Measurements from ENCODE around the gene SLC12A2. TPM values are rescaled to one million over a fixed set of nuclear protein-coding genes. Genes with fewer than 3 reads are reported as not detected.

Gene SLC12A2
- total RNA-seq, 1 donor from 2014 or later, result 23.9 TPM

- peaks cover 27% of the 10 kb centered on the region for H3K4me1 Mint-ChIP-seq (ENCODE audit: low read depth)
- H3K36me3 Mint-ChIP-seq (ENCODE audit: low read depth), result no peaks in the 10 kb centered on the region
- intact Hi-C loops (cut with micrococcal nuclease), result no loop called here
- DNase-seq (ENCODE audit: low spot score), result no peak
- peaks cover 7% of the 10 kb centered on the region for H3K27me3 Mint-ChIP-seq (ENCODE audit: insufficient read depth)
- no peak overlapping the region for H3K4me3 Mint-ChIP-seq
- no peak overlapping the region for H3K27ac Mint-ChIP-seq
- no peaks in the 10 kb centered on the region for H3K9me3 Mint-ChIP-seq
These were observed 113.2 kb downstream of the SLC12A2 start for GRCh38 chr5:128196791-128197190.

- Mint-ChIP-seq H3K27ac (no peak overlapping the region), H3K27me3 (ENCODE audit: insufficient read depth) (peaks cover 10% of the 10 kb centered on the region), H3K9me3 (no peaks in the 10 kb centered on the region), H3K4me3 (no peak overlapping the region), H3K4me1 (ENCODE audit: low read depth) (peaks cover 27% of the 10 kb centered on the region), H3K36me3 (ENCODE audit: low read depth) (no peaks in the 10 kb centered on the region)
- intact Hi-C loops (cut with micrococcal nuclease), result no loop called here
- no peak for DNase-seq (ENCODE audit: low spot score)
These were observed 114.4 kb downstream of the SLC12A2 start for GRCh38 chr5:128197896-128198522.

GRCh38 chr5:128199104-128199503, 115.5 kb downstream of the SLC12A2 start:
- intact Hi-C loops (cut with micrococcal nuclease), result no loop called here
- DNase-seq (ENCODE audit: low spot score), result no peak
- H3K4me3 Mint-ChIP-seq, result no peak overlapping the region

GRCh38 chr5:128199611-128200010, 116.0 kb downstream of the SLC12A2 start:
- peaks cover 15% of the 10 kb centered on the region for H3K27me3 Mint-ChIP-seq (ENCODE audit: insufficient read depth)
- DNase-seq (ENCODE audit: low spot score), result no peak
- intact Hi-C loops (cut with micrococcal nuclease), result no loop called here

More at GRCh38 chr5:128199104-128199503, 115.5 kb downstream of the SLC12A2 start:
- no peak overlapping the region for H3K27ac Mint-ChIP-seq
- peaks cover 15% of the 10 kb centered on the region for H3K27me3 Mint-ChIP-seq (ENCODE audit: insufficient read depth)
- H3K9me3 Mint-ChIP-seq, result no peaks in the 10 kb centered on the region
- no peaks in the 10 kb centered on the region for H3K36me3 Mint-ChIP-seq (ENCODE audit: low read depth)
- H3K4me1 Mint-ChIP-seq (ENCODE audit: low read depth), result peaks cover 23% of the 10 kb centered on the region

DNA sequence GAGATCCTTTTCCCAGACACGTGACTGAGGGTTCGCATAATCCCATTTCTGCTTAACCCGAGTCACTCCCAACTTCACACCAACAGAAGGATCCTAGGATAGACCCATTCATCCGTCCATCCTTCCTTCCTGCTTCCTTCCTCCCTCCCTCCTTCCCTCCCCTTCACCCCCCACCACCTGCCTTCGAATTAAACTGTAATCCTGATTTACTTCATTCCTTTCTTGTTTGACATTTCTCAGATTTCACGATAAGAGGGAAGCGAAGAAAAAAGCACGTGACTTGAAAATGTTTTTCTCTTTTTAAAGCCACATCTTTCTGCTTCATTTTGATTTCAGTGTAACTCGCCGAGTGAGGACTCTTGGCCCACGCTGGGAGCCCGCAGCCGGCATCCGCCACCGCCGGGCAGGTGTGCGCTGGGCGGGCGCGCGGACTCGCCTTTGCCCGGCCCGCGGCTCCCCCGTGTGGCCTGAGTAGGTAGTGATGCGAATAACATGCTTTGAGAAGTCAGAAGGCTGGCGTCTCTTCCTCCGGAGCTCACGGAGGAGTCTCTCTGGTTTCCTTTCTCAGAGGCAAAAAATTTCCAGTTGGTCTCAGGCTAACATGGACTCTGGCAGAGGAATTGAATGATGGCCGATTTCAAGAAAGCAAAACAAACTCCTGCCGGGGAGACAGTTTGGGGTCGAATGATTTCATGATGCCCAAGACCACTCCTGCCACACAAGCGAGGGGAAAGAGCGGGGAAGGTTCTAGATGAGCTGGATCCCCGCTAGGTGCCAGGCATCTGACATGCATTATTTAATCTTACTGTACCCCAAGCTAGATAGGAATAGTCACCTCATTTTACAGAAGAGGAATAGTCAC, 117.7 kb downstream of the SLC12A2 start:
- no peak overlapping the region for H3K27ac Mint-ChIP-seq
- intact Hi-C loops (cut with micrococcal nuclease), result loop anchor here (1.0 kb wide), 6 partner anchors 118 to 637 kb away; partner anchors contain the start of gene SLC12A2
- peaks cover 17% of the 10 kb centered on the region for H3K27me3 Mint-ChIP-seq (ENCODE audit: insufficient read depth)
- H3K4me3 Mint-ChIP-seq, result no peak overlapping the region
- H3K4me1 Mint-ChIP-seq (ENCODE audit: low read depth), result peaks cover 23% of the 10 kb centered on the region
- no peaks in the 10 kb centered on the region for H3K36me3 Mint-ChIP-seq (ENCODE audit: low read depth)
- DNase-seq (ENCODE audit: low spot score), result peak; percentile 71
- no peaks in the 10 kb centered on the region for H3K9me3 Mint-ChIP-seq

More at GRCh38 chr5:128199611-128200010, 116.0 kb downstream of the SLC12A2 start:
- peaks cover 23% of the 10 kb centered on the region for H3K4me1 Mint-ChIP-seq (ENCODE audit: low read depth)
- no peaks in the 10 kb centered on the region for H3K9me3 Mint-ChIP-seq
- no peak overlapping the region for H3K4me3 Mint-ChIP-seq
- no peaks in the 10 kb centered on the region for H3K36me3 Mint-ChIP-seq (ENCODE audit: low read depth)
- H3K27ac Mint-ChIP-seq, result no peak overlapping the region

DNA sequence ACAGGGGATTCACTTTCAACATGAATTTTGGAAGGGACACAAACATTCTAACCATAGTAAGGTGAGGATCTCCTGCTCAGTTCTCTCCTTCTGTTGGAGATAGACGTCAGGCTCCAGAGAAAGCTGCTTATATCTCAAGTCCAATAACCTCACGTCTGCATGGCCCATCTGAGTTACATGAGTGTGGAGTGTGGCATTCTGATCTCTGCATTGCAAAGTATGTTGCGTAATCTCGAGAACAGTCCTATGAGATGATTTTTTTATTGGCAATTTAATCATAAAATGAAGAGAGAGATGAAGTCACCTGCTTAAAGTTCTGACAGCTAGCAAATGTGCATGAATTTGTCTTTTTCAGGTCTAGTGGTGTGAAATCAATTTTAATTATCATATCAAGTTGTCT, 118.8 kb downstream of the SLC12A2 start:
- Mint-ChIP-seq H3K4me1 (ENCODE audit: low read depth) (peaks cover 20% of the 10 kb centered on the region), H3K9me3 (no peaks in the 10 kb centered on the region)
- intact Hi-C loops (cut with micrococcal nuclease), result no loop called here

GRCh38 chr5:128208436-128208835, 124.9 kb downstream of the SLC12A2 start:
- Mint-ChIP-seq H3K27me3 (ENCODE audit: insufficient read depth) (peaks cover 10% of the 10 kb centered on the region), H3K27ac (no peak overlapping the region), H3K4me1 (ENCODE audit: low read depth) (no peaks in the 10 kb centered on the region), H3K9me3 (no peaks in the 10 kb centered on the region), H3K4me3 (no peak overlapping the region), H3K36me3 (ENCODE audit: low read depth) (no peaks in the 10 kb centered on the region)
- intact Hi-C loops (cut with micrococcal nuclease), result no loop called here
- no peak for DNase-seq (ENCODE audit: low spot score)

More for the DNA sequence above, 118.8 kb downstream of the SLC12A2 start:
- Mint-ChIP-seq H3K36me3 (ENCODE audit: low read depth) (no peaks in the 10 kb centered on the region), H3K27ac (no peak overlapping the region), H3K4me3 (no peak overlapping the region), H3K27me3 (ENCODE audit: insufficient read depth) (peaks cover 17% of the 10 kb centered on the region)
- no peak for DNase-seq (ENCODE audit: low spot score)

DNA sequence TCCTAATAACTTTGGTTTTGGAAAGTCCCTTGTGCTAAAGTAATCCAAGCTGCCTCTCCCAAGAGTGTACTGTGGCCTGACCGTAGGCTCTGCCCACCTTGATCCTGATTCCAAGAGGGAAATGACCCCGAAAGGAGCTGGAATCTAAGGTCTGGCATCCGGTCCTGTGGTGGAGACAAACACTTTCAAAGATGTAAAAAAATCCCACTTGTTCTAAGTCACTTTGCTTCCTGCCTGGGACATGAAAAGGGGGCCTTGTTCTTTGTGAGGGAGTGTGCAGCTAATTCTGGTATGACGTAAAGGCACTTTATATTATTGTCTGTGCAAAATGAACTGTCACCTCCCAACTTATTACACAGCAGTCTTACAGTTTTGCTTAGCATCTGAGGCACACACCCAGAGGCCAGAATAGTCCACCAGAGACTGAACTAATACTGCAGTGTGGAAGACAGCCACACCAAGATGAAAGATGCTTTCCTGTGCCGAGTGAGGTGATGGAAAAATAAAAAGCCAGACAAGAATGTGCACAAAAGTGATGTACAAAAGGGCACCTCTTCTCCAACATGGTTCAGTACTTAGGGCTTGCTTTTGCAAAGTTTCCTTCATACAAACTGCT, 128.7 kb downstream of the SLC12A2 start:
- intact Hi-C loops (cut with micrococcal nuclease), result loop anchor here (2.0 to 5.0 kb wide), 3 partner anchors 287 to 1641 kb away; no protein-coding TSS in a partner anchor

GRCh38 chr5:128213340-128213739, 129.8 kb downstream of the SLC12A2 start:
- Mint-ChIP-seq H3K27me3 (ENCODE audit: insufficient read depth) (peaks cover 3% of the 10 kb centered on the region), H3K4me3 (no peak overlapping the region), H3K9me3 (no peaks in the 10 kb centered on the region), H3K27ac (no peak overlapping the region), H3K4me1 (ENCODE audit: low read depth) (no peaks in the 10 kb centered on the region), H3K36me3 (ENCODE audit: low read depth) (no peaks in the 10 kb centered on the region)
- peak; percentile 14 for DNase-seq (ENCODE audit: low spot score)
- intact Hi-C loops (cut with micrococcal nuclease), result loop anchor here (2.0 to 5.0 kb wide), 3 partner anchors 285 to 1639 kb away; no protein-coding TSS in a partner anchor

More for the DNA sequence above, 128.7 kb downstream of the SLC12A2 start:
- peaks cover 3% of the 10 kb centered on the region for H3K27me3 Mint-ChIP-seq (ENCODE audit: insufficient read depth)
- H3K4me1 Mint-ChIP-seq (ENCODE audit: low read depth), result no peaks in the 10 kb centered on the region
- H3K27ac Mint-ChIP-seq, result no peak overlapping the region
- H3K36me3 Mint-ChIP-seq (ENCODE audit: low read depth), result no peaks in the 10 kb centered on the region
- no peak for DNase-seq (ENCODE audit: low spot score)
- no peak overlapping the region for H3K4me3 Mint-ChIP-seq
- H3K9me3 Mint-ChIP-seq, result no peaks in the 10 kb centered on the region

DNA sequence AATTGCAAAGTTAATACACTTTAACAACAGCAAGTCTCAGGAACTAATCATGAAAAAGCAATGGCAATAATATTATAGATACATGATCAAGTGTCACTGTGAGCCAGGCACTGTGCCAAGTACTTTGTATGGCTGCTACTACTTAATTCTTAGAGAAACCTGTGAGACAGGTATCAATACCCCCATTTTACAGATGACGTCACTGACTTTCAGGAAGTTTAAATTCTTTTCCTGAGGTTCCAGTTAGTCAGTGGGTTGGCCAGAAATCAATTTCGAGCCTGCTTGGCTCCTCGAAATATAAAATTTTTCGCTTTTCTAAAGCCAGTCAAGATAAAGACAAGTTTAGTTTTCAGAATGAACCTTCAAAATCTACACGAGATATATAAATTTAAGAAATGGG, 130.3 kb downstream of the SLC12A2 start:
- no peaks in the 10 kb centered on the region for H3K4me1 Mint-ChIP-seq (ENCODE audit: low read depth)
- intact Hi-C loops (cut with micrococcal nuclease), result loop anchor here (2.0 to 5.0 kb wide), 3 partner anchors 285 to 1639 kb away; no protein-coding TSS in a partner anchor
- H3K36me3 Mint-ChIP-seq (ENCODE audit: low read depth), result no peaks in the 10 kb centered on the region
- no peak overlapping the region for H3K4me3 Mint-ChIP-seq
- H3K9me3 Mint-ChIP-seq, result no peaks in the 10 kb centered on the region
- DNase-seq (ENCODE audit: low spot score), result no peak
- H3K27ac Mint-ChIP-seq, result no peak overlapping the region
- peaks cover 3% of the 10 kb centered on the region for H3K27me3 Mint-ChIP-seq (ENCODE audit: insufficient read depth)

DNA sequence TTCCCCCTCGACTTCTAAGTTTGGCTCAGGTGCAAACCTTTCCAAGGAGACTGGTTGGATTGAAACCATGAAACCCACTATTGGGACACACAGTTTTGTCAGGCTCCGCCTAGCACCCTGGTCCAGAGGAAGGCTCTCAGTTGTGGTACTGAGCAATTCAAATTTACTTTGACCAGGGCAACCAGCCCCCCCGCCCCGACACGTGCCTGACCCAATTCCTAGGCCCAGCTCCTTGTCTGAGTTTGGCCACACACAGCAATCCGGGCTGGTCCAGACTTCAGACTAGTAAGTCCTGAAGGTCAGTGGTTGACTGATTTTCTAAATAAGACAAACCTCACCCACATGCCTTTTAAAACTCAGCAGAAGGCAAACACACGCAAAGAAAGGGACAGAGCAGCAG, 132.7 kb downstream of the SLC12A2 start:
- Mint-ChIP-seq H3K9me3 (no peaks in the 10 kb centered on the region), H3K36me3 (ENCODE audit: low read depth) (no peaks in the 10 kb centered on the region), H3K27ac (no peak overlapping the region)

GRCh38 chr5:128216860-128217531, 133.4 kb downstream of the SLC12A2 start:
- Mint-ChIP-seq H3K4me1 (ENCODE audit: low read depth) (no peaks in the 10 kb centered on the region), H3K9me3 (no peaks in the 10 kb centered on the region), H3K4me3 (no peak overlapping the region), H3K27me3 (ENCODE audit: insufficient read depth) (no peaks in the 10 kb centered on the region), H3K36me3 (ENCODE audit: low read depth) (no peaks in the 10 kb centered on the region), H3K27ac (no peak overlapping the region)
- intact Hi-C loops (cut with micrococcal nuclease), result no loop called here
- DNase-seq (ENCODE audit: low spot score), result no peak

More for the DNA sequence above, 132.7 kb downstream of the SLC12A2 start:
- H3K4me3 Mint-ChIP-seq, result no peak overlapping the region
- intact Hi-C loops (cut with micrococcal nuclease), result no loop called here
- no peak for DNase-seq (ENCODE audit: low spot score)
- H3K4me1 Mint-ChIP-seq (ENCODE audit: low read depth), result no peaks in the 10 kb centered on the region
- H3K27me3 Mint-ChIP-seq (ENCODE audit: insufficient read depth), result no peaks in the 10 kb centered on the region

Data from activated T-helper 1 cell treated with anti-CD3 and anti-CD28 coated beads, Interleukin-12 subunit alpha, Interleukin-12 subunit beta, Interleukin-2, Interleukin-4 antibody, amounts not matched to agents 30 ng/mL and 10 ng/mL and 1 ng/mL, durations not matched to agents 14 hours and 24 hours and 36 hours (primary cell).